HG02852 (cell line): Measurements from ENCODE around the gene NPC1L1.

ENCODE experiments used
- ATAC-seq: cut with Tn5 transposase; IDR thresholded peaks from one replicate; pipeline ENCODE4 v1.9.1; 2021; ENCODE audit warnings: mild to moderate bottlenecking, moderate library complexity; ENCODE audit not compliant: unreplicated experiment

NPC1L1 gene

GRCh38 chr7:44472843-44473242 is 68.3 kb downstream of the NPC1L1 start:
- no peak for ATAC-seq

- no peak for ATAC-seq
These were observed 69.3 kb downstream of the NPC1L1 start for GRCh38 chr7:44471850-44472249.

GRCh38 chr7:44471436-44471835 is 69.7 kb downstream of the NPC1L1 start:
- ATAC-seq = no peak

- ATAC-seq = no peak
These were observed 70.4 kb downstream of the NPC1L1 start for GRCh38 chr7:44470628-44471245.

- ATAC-seq = no peak
These were observed 71.0 kb downstream of the NPC1L1 start for GRCh38 chr7:44470135-44470479.

- no peak for ATAC-seq
These were observed 71.5 kb downstream of the NPC1L1 start for GRCh38 chr7:44469461-44470134.

GRCh38 chr7:44467217-44467548 is 73.9 kb downstream of the NPC1L1 start:
- ATAC-seq = no peak

- no peak for ATAC-seq
These were observed 74.6 kb downstream of the NPC1L1 start for GRCh38 chr7:44466300-44467216.

GRCh38 chr7:44465490-44465889 is 75.6 kb downstream of the NPC1L1 start:
- ATAC-seq = no peak

GRCh38 chr7:44463169-44463808 is 77.8 kb downstream of the NPC1L1 start:
- no peak for ATAC-seq
